Fibroblast of skin of back (primary cell): ENCODE results near the gene ARMH1.

Experiments used
- DNase-seq: peaks from one replicate; pipeline ENCODE4 v3.0.0-alpha.2; 2013

Gene ARMH1

DNA sequence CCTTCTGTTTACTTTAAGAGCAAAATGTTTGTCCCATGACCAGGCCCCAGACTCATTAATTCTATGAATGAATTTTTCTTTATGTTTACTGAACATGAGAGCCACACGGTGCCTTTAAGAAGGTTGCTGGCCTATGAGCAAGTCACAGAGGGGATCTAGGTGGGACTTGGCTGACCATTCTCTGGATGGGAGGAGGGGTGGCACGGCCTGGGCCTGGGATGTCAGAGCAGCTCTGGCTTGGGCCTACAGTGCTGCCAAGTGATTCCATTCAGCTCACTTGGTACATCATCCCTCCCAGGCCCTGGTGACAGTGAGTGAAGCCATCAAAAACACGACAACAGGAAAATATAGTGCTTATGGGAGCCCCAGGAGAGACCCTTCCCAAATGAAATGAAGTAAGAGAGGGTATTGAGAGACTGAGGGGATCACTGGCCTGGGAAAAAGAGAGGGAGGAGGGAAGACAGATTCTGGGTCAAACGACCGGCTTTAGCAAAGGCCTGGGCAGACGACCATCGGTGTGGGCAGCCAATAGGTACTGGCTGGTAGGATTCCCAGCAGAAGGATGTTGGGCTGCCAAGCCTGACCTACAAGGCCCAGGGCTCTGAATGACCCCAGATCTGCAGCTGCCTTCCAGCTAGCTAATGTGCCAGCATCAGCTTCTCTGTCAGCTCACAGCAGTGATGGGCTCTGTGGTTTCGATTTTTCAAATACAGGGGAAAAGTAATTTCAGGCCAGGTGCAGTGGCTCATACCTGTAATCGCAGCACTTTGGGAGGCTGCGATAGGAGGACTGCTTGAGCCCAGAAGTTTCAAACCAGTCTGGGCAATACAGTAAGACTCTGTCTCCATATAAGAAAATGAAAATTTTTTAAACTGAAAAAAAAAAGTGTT lies 3.5 kb upstream of the ARMH1 start:
- no peak for DNase-seq

DNA sequence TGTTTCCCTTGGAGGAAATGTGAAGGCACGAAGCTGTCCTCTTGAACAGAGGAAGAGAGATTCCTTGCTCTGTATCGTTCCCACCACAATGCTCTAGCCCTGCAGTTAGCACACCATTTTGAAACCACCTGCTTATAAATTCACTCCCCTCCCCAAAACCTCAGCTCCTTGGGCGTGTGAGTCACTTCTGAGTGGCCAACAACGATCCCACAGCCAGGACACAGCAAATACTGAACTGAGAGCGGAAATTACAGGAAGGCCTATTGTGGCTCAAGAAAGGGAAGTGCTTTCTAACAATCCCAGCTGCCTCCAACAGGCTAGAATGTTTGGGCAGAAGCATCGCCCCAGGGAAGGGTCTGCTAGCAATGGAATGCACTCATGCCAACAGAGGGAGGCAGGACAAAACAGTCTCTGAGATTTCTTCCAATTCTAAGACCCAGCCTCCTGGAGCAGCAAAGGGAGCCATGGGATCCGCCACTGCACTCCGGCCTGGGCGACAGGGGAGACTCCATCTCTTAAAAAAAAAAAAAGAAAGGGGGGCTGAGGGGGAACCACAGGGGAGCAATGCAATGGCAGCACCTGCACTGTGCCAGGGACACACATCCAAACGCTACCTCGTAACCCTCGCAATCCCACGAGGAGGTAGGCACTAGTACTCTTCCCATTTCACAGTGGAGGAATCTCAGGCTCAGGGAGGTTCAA lies 2.1 kb upstream of the ARMH1 start:
- DNase-seq, result peak; percentile 32

DNA sequence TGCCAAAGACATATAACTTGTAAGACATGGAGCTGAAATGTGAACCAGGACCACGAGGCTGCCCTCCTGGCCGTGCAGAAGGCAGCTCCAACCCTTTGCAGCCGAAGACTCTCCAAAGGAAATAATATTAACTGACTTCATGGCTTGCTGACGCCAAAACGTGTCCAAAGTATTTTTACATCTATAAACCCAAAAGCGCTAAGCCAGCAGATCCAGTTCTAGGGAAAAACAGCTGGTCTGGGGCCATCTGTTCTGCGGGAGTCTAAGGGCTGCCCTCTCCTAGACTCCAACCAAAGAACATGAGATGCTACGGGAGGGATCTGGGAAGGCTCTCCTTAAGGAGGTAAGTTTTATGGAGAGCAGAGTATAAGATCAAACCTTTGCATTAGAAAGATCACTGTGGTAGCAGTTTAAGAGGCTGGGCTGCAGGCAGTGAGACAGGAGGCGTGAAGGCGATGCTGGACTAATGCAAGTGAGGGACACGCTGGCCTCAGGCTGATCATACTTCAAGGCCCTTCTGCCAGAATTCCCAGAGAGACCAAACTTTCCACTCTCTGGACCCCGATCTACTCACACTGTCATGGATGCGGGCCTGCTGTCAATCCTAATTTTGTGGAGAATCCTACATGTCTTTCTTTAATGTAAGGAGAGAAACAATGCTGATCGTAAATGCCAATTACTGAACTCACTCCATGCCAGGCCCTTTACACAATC lies 1.4 kb upstream of the ARMH1 start:
- no peak for DNase-seq

DNA sequence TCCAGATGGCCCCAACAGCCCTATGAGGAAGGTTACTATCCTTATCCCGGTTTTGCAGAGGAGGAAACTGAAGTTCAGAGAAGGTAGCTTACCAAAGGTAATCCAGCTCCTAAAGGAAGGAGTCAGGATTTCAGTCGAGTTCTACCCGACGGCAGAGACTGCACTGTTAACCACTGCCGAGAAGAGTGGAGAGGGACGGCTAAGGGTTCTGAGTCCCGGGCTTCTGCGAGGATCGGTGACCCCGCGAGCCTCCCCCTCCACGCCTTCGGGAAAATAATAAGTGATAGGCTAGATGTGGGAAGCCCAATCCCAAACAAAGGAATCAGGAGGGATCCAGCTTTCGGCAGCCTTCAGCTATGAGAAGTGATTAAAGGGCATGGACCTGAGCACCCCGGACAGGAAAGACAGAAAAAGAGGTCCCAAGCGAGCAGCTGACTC lies 820 bp upstream of the ARMH1 start:
- DNase-seq, result no peak

DNA sequence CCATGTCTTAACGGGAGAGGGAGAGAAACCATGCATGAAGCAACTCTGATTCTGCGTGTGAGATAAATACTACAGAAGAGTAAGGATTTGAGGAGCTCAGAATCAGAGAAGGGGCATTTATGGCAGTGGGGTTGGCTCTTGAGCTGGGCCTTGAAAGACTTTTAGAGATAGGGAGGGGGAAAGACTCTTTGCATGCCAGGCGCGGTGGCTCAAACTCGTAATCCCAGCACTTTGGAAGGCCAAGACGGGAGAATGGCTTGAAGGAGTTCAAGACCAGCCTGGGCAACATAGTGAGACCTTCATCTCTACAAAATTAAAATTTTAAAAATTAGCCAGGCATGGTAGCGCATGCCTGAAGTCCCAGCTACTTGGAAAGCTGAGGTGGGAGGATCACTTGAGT lies 672 bp downstream of the ARMH1 start:
- no peak for DNase-seq

DNA sequence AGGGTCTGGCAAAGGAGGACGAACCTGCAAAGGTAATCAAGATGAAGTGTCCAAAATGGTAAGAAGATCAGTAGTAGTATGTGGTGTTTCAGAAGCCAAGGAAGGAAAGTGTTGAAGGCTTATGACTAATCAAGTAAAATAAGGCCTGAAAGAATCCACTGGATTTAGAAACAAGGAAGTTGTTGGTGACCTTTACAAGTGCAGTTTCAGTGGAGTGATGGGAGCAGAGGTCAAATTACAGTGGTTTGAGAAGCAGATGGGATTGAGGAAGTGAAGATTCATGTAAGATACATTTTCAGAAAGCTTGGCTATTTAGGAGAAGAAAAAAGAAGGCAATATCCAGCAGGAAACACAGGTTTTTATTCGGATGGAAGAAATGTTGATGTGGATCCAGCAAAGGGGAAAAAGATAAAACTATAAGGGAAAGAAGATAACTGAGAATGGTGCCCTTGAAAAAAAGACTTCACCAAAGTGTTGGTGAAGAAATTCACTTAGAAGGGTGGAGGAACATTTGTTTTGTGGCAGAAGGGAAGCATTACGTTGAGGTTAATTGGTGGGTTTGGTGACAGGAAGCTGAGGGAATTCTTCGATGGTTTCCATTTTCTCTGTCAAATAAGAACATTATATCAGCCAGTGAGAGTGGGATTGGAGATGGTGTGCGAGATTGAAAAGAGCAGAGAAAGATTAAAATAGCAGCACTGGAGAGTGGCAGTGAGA lies 2.1 kb downstream of the ARMH1 start:
- peak; percentile 4 for DNase-seq

DNA sequence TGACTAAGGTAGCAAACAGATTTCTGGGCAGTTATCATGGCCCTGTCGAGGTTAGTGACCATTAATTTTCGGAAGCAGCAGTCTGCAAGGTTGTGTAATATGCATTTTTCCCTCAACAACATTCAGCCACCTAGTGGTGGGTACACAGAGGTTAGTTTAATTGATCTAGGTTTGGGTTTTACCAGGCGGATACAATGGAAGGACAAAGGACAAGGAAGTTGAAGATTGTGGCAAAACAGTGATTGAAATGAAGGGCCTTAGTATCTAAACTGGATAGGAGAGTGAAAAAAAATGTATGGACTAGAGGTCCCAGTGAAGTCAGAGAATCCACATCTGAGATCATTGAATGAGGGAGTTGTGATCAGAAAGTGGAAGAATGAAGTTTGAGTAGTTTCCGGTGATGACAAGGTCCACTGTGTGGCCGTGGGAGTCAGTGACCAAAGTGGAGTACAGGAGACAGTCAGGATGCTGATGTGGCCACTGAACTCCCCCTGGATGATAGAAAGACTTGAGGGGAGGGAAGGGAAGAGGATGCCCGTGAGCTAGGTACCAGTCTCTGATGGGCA lies 2.8 kb downstream of the ARMH1 start:
- peak; percentile 33 for DNase-seq

DNA sequence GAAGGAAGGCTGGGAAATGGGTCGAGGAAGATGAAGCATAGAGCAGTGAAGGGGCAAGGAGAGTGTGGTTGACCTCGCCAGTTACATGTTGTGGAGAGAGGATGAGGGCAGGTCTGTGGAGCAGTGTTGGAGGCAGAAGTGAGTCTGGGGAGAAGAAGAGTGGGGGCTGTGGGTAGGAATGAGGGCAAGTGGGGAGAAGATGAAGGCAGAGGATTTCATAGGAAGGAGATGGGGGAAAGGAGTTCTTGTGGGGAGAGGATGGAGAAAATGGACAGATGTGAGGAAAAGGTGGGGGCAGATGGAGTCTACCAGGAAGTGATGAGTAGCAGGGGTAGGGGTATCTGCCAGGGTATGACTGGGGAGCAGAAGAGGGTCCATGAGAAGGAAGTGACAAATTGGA lies 3.6 kb downstream of the ARMH1 start:
- no peak for DNase-seq

DNA sequence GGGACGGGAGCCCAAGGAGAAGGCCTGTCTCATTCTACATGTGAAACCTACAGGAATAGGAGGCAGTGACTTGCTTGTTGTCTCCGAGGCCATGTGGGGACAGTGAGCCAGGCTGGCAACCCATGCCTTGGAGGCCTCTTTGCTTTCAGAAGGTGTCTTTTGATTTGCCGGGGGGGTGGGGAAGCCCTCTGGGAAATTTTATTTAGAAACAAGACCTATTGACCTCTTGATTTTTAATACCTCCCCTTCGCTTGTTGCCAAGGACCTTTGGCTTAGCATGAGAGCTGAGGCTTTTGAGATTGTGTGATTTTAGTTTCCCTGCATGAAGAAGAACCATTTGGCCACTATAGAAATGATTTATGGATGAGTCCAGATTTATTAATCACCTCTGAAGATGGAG lies 4.1 kb downstream of the ARMH1 start:
- no peak for DNase-seq

DNA sequence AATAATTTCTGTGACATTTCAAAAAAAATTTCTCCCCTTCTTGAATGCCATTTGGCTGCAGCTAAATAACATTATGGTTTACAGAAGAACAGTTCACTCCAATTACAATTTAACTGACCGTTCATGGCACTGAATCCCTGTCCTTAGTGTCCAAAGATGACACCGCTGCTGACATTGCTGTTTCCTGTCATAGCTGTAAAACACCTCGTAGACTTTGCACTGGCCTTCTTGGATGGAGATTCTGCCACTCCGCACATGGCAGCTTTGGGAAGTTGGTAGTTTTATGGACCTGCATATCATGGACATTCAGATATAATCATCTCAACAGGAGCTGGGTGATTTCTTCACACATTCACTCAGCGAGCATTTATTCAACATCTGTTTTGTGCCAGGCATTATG lies 5.0 kb downstream of the ARMH1 start:
- no peak for DNase-seq

DNA sequence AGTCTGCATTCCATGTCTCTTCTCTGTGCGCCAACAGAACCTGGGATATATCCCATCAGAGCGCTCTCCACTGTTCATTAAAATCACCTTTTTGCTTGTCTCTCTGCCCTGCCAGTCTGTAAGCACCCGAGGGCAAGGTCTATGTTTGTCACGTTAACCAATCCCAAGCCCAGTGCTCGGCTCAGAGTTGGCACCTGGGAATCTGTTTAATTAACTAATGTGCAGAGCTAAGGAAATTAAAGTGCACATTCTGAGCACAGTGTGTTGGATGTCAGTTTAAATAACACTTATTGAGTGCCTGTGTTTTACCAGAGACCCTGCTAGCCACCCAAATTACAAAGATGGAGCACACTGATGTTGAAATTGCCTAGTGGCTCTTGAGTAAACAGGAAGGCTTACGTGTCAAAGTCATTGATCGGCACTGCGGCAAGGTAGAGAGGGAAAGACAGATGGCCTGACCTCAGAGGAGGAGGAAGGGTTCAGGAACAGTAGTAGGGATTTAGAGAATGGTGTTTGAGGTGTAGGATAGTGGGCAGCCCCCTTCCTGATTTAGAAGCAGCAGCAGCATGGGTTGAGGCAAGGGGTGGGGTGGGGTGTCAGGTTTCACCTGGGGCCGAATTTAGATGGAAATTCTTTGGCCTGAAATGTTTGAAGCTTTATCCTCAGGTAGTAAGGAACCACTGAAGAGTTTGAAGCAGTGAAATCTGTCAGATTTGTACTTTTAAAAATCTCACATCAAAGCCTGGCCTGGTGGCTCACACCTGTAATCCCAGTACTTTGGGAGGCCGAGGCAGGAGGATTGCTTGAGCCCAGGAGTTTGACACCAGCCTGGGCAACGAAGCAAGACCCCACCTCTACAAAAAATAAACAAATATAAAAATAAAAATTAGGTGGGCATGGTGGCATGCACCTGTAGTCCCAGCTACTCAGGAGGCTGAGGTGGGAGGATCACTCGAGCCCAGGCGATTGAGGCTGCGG lies 7.7 kb downstream of the ARMH1 start:
- no peak for DNase-seq

DNA sequence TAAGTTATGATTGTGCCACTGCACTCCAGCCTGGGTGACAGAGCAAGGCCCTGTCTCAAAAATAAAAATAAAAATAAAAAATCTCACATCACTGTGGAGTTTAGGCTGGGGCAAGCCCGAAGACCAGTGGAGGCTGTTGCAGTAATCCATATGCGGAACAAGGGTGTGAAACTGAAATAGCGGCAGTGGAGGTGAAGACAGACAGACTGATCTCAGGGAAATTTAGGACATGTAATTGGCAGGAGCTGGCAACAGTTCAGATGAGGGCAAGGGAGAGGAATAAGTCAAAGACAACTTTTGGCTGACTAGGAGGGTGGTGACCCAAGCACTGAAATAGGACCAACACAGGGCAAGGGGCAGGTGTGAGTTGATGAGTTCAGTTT lies 8.4 kb downstream of the ARMH1 start:
- no peak for DNase-seq

DNA sequence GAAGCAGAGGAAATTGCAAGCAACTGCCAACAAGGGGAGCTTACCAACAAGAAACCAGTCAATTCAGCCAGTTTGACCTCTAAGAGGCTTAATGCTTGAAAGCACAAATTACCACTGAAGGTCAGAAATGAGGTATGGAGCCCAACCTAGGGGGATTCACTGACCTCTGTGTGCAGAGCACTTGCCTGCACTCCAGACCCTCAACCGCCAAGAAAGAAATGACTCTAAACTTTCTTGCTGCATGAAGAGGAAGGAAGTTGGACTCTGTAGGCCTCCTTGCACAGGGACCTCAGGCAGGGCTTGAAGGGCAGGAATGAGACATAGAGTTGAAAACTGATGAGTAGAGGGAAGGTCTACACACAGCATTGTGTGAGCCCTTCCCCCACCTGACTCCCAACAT lies 10.0 kb downstream of the ARMH1 start:
- DNase-seq, result no peak

DNA sequence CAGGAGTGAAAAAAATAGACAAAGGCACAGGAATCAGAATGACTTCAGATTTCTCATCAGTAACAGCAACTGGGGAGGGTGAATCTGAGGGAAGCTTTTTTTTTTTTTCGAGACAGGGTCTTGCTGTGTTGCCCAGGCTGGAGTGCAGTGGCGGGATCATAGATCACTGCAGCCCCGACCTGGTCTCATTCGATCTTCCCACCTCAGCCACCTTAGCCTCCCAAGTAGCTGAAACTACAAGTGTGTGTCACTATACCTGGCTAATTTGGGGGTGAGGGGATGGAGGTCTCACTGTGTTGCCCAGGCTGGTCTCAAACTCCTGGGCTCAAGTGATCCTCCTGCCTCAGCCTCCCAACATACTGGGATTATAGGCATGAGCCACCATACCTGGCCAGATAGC lies 10.7 kb downstream of the ARMH1 start:
- no peak for DNase-seq

DNA sequence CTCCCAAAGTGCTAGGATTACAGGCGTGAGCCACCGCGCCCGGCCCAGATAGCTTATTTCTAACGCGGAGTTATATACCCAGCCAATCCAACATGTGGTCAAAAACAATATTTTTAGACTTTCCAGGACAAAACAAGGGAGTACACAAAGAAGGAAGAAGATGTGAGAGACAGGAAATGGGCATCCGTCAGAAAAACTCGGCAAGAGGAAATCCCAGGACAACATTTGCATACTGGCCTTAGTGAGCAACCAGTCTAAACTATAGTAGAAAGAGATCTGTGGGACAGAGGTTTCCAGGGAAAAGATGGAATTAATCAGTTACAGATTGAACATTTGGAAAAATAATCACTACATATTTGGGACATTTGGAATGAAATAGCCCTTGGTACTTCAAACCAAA lies 11.4 kb downstream of the ARMH1 start:
- DNase-seq, result no peak

DNA sequence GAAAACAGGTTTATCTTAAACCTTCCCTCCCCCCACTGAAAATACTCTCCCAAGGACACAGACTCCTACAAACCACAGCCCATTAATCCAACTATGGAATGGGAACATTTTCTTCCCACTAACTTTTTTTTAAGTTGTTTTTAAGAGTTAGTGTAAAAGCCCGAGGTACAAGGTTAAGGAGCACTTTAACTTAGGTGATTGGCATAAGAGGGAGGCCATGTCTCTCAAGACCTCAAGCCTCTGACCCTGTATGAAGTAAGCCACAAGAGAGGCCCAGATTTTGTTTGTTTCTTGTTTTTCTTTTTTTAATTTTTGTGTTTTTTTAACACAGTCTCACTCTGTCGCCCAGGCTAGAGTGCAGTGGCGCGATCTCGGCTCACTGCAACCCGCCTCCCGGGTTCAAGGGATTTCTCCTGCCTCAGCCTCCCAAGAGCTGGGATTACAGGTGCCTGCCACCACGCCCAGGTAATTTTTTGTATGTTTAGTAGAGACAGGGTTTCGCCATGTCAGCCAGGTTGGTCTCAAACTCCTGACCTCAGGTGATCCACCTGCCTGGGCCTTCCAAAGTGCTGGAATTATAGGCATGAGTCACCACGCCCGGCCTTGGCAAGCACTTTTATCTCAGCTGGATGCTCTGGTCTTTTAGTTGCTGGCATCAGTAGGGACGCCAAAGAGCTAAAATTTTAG lies 14.4 kb downstream of the ARMH1 start:
- no peak for DNase-seq

DNA sequence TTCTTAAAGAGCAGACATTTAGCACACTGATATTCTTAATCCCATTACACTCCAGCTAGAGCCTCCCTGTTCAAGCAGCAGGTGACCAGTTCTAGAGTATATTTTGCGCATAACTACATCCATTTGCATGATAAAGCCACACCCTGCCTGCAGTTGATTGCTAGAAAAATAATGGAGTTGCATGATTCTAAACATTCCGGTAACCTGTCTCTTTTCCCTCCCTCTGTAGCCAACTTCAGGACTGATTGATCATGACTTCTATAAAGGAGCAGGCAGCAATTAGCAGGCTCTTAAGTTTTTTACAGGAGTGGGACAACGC lies 14.9 kb downstream of the ARMH1 start:
- no peak for DNase-seq

DNA sequence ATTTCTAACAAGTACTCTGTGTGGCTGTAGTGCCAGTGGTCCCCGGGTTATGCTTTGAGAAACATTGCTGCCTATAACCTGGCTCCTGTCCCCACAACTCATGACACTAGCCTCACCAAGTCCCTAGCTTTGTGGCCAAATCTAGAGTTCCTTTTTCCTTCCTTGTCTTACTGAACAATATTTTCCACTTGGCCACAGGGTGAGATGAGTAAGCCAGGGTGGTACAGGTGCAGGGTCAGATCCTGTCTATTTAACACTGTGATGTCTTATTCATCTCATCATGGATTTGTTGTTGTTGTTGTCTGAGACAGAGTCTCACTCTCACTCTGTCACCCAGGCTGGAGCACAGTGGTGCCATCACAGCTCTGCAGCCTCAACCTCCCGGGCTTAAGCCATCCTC lies 18.6 kb downstream of the ARMH1 start:
- DNase-seq, result no peak

DNA sequence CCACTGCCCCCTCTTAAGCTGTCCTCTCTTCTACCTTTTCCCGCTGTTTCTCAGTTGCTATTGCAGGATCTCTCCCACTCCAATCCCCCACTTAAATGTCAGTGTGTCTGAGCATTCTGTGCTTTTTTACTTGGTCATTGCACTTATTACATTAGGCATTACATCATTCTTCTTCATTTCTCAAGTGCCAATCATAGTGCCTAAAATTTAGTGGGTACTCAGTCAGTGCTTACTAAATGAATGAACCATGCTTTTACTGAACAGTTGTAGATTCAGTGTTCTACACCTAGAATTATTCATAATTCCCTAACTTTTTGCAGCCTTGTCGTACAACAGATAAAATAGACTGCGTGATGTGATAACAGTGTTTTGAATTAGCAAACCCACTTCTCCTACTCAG lies 19.4 kb downstream of the ARMH1 start:
- no peak for DNase-seq

DNA sequence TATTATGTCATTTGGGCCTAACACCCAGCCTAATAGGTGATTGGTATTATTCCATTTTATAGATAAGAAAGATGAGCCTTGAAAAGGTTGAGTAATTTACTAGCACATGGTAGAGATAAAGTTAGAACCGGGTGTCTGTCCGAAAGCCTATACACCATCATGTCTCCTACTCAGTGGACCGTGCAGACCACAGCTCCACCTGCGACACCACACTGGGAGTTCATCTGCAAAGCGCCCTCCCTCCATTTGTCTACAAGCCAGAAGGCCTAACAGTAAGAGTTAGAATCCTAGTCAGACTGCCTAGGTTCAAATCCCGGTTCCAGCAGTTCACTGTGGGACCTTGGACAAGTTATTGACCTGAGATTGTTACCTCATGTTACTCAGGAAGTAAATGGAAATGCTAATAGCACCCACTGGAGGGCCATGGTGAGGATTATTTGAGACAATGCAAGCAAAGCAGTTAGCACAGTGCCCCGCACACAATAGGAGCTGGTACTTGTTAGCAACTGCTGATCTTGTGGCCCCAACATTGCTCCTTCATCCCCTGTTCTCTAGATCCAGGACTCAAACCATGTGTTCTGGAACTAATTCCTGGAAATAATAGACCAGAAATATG lies 20.5 kb downstream of the ARMH1 start:
- DNase-seq, result no peak
